ENCODE measurements around the gene PKDCC. TPM values are rescaled to one million over a fixed set of nuclear protein-coding genes. Genes with fewer than 3 reads are reported as not detected.

PKDCC gene
- total RNA-seq, 2 donors from 2014 or later: 25.7 to 93.9 TPM

- Histone ChIP-seq H3K27me3 (no peaks in the 10 kb centered on the region), H3K36me3 (replicated peaks in 1 of 2; ENCODE audit: insufficient read depth in 1 of 2, low read depth in 2 of 2) (no peaks in the 10 kb centered on the region), H3K4me1 (peaks cover 21% of the 10 kb centered on the region), H3K27ac (peak overlapping the region; percentile 18 to 55 (median 40)), H3K9me3 (no peaks in the 10 kb centered on the region), H3K4me3 (no peak overlapping the region)
- intact Hi-C loops (cut with DNase I): loop anchor here (10.0 kb wide), 1 partner anchor 243 kb away; no protein-coding TSS in a partner anchor
- no peak for DNase-seq
- WGBS, 2 donors: 31 to 57% methylated on average over 3 of the region's 3 CpGs
- TF ChIP-seq CTCF (IDR thresholded peaks at IDR 0.05) (no peak), POLR2A (IDR thresholded peaks at IDR 0.05) (no peak)
- no peak for ATAC-seq
These were observed 43.9 kb downstream of the PKDCC start for GRCh38 chr2:42091671-42092070.

GRCh38 chr2:42092084-42092996 lies 44.5 kb downstream of the PKDCC start:
- DNase-seq (peak; percentile 28 to 72 (median 56)), ATAC-seq (peak; percentile 77)
- H3K4me1 ChIP-seq: peaks cover 20% of the 10 kb centered on the region
- TF ChIP-seq POLR2A (IDR thresholded peaks at IDR 0.05): no peak
- TF ChIP-seq CTCF (IDR thresholded peaks at IDR 0.05): no peak
- H3K36me3 ChIP-seq (replicated peaks in 1 of 2; ENCODE audit: insufficient read depth in 1 of 2, low read depth in 2 of 2): no peaks in the 10 kb centered on the region
- no peaks in the 10 kb centered on the region for H3K27me3 ChIP-seq
- peak overlapping the region; percentile 18 to 55 (median 40) for H3K27ac ChIP-seq
- intact Hi-C loops (cut with DNase I): loop anchor here (10.0 kb wide), 1 partner anchor 242 kb away; no protein-coding TSS in a partner anchor
- H3K9me3 ChIP-seq: no peaks in the 10 kb centered on the region
- H3K4me3 ChIP-seq: no peak overlapping the region
- WGBS, 2 donors: 12 to 17% methylated on average over 7 of the region's 7 CpGs

- TF ChIP-seq CTCF (IDR thresholded peaks at IDR 0.05) (no peak), POLR2A (IDR thresholded peaks at IDR 0.05) (no peak)
- no peak for ATAC-seq
- no peaks in the 10 kb centered on the region for H3K36me3 ChIP-seq (replicated peaks in 1 of 2; ENCODE audit: insufficient read depth in 1 of 2, low read depth in 2 of 2)
- intact Hi-C loops (cut with DNase I): loop anchor here (10.0 kb wide), 1 partner anchor 241 kb away; no protein-coding TSS in a partner anchor
- H3K27ac ChIP-seq: no peak overlapping the region
- H3K4me3 ChIP-seq: no peak overlapping the region
- H3K4me1 ChIP-seq: peaks cover 17% of the 10 kb centered on the region
- no peaks in the 10 kb centered on the region for H3K27me3 ChIP-seq
- DNase-seq: no peak
- no peaks in the 10 kb centered on the region for H3K9me3 ChIP-seq
These were observed 46.3 kb downstream of the PKDCC start for GRCh38 chr2:42094114-42094513.

- no peaks in the 10 kb centered on the region for H3K36me3 ChIP-seq (replicated peaks in 1 of 2; ENCODE audit: insufficient read depth in 1 of 2, low read depth in 2 of 2)
- H3K27me3 ChIP-seq: no peaks in the 10 kb centered on the region
- DNase-seq: peak; percentile 82 to 89 (median 84)
- TF ChIP-seq CTCF (IDR thresholded peaks at IDR 0.05) (peak; percentile 52 to 93 (median 89)), POLR2A (IDR thresholded peaks at IDR 0.05) (no peak)
- ATAC-seq: peak; percentile 67
- no peak overlapping the region for H3K27ac ChIP-seq
- H3K4me3 ChIP-seq: no peak overlapping the region
- 28 to 31% methylated on average over 2 of the region's 2 CpGs for WGBS, 2 donors
- peaks cover 21% of the 10 kb centered on the region for H3K4me1 ChIP-seq
- intact Hi-C loops (cut with DNase I): loop anchor here (5.0 to 10.0 kb wide), 2 partner anchors 146 to 239 kb away; no protein-coding TSS in a partner anchor
- no peaks in the 10 kb centered on the region for H3K9me3 ChIP-seq
These were observed 48.1 kb downstream of the PKDCC start for GRCh38 chr2:42095923-42096408.

Measured in body of pancreas (tissue), 4 donors.